ENCODE data around the gene AGTPBP1.
A peak's percentile ranks its signal among the peaks of the same experiment; 100 is the strongest.
"Not testable (repeated sequence)": the region's sequence is repeated elsewhere in the genome, so short reads cannot be mapped to it uniquely, and the experiment has no call there.

The AGTPBP1 gene

DNA sequence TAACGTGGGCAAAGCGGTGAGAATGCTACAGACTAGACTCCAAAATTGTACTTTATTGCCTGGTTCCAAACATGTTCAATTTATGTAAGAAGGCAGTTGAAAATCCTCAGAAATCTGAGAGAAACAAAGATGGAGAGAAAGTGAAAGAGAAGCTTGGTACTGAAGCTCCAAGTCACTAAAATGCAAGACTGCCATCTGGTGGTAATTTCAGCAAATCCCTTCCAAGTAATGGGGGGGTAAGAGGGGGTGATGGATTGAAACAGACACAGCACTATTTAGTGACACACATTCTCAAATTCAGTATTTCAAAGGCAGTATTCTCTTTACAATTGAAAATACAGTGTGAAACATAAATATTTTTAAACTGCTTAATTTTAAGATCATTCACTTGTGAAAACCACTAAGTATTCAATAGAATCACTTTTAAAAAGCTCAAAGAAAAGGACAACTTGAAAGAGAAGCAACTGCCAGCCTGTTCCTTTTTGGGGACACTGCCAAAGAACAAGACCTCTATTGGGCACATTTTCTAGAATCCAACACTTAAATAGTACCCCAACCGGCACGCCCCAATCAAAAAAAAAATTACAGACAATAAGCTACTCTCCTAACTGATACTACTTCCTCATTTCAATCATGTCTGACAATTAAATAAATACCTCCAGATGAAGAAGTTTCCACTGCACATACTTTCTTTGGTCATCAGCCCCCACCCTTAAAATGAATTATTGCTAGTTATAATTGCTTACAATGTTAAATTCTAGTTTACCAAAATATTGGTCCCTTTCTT lies 131.5 kb downstream of the AGTPBP1 start:
- peak; percentile 39 to 40 for DNase-seq
- H3K4me1 Mint-ChIP-seq, result peaks cover 8% of the 10 kb centered on the region
- no peaks in the 10 kb centered on the region for H3K9me3 Mint-ChIP-seq
- H3K4me3 Mint-ChIP-seq, result peak overlapping the region; percentile 53 to 64
- peak overlapping the region; percentile 69 to 80 for H3K27ac Mint-ChIP-seq
- no peaks in the 10 kb centered on the region for H3K27me3 Mint-ChIP-seq
- ATAC-seq, result peak; percentile 91

DNA sequence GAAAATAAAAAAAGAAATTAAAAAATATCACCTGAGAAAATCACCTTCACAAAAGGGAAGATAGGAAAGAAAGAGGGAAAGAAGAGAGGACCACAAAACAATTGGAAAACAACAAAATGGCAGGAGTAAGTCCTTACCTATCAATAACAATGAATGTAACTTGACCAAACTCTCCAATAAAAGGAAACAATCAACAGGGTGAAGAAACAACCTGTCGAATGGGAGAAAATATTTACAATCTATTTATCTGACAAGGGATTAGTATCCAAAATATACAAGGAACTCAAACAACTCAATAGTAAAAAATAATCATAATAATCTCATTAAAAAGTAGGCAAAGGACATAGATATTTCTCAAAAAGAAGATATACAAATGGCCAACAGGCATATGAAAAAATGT lies 135.8 kb downstream of the AGTPBP1 start:
- Mint-ChIP-seq H3K4me3 (no peak overlapping the region), H3K27me3 (no peaks in the 10 kb centered on the region), H3K9me3 (no peaks in the 10 kb centered on the region), H3K27ac (no peak overlapping the region), H3K4me1 (peaks cover 22% of the 10 kb centered on the region)
- ATAC-seq (no peak), DNase-seq (no peak)

DNA sequence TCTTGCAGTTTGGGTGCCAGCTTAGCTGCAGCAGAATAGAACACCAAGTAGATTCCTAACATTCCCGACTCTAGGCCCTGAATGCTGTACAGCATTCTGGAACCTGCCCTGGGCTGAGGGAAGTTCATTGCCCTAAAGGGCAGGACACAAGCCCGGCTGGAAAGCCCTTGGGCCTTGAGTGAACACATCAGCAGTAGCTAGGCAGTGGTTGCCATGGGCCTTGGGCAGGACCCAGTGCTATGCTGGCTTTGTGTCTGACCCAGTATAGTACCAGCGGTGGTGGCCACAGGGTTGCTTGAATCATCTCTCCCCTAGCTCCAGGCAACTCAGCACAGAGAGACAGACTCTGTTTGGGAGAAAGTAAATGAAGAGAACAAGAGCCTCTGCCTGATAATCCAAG lies 137.8 kb downstream of the AGTPBP1 start:
- Mint-ChIP-seq H3K4me1 (peaks cover 23% of the 10 kb centered on the region), H3K27ac (no peak overlapping the region), H3K4me3 (no peak overlapping the region), H3K27me3 (no peaks in the 10 kb centered on the region), H3K9me3 (no peaks in the 10 kb centered on the region)
- ATAC-seq, result no peak
- DNase-seq, result no peak

GRCh38 chr9:85602742-85603141 lies 139.0 kb downstream of the AGTPBP1 start:
- H3K4me3 Mint-ChIP-seq, result no peak overlapping the region
- no peak for DNase-seq
- H3K4me1 Mint-ChIP-seq, result peaks cover 23% of the 10 kb centered on the region
- H3K27ac Mint-ChIP-seq, result no peak overlapping the region
- no peaks in the 10 kb centered on the region for H3K9me3 Mint-ChIP-seq
- ATAC-seq, result no peak
- no peaks in the 10 kb centered on the region for H3K27me3 Mint-ChIP-seq

GRCh38 chr9:85600675-85601263 lies 141.0 kb downstream of the AGTPBP1 start:
- H3K9me3 Mint-ChIP-seq, result no peaks in the 10 kb centered on the region
- H3K27ac Mint-ChIP-seq, result peak overlapping the region in 1 of 2 donors; percentile 55
- H3K27me3 Mint-ChIP-seq, result no peaks in the 10 kb centered on the region
- H3K4me1 Mint-ChIP-seq, result peaks cover 23% of the 10 kb centered on the region
- ATAC-seq, result peak; percentile 94
- H3K4me3 Mint-ChIP-seq, result no peak overlapping the region
- peak in 1 of 2 donors; percentile 55 for DNase-seq

DNA sequence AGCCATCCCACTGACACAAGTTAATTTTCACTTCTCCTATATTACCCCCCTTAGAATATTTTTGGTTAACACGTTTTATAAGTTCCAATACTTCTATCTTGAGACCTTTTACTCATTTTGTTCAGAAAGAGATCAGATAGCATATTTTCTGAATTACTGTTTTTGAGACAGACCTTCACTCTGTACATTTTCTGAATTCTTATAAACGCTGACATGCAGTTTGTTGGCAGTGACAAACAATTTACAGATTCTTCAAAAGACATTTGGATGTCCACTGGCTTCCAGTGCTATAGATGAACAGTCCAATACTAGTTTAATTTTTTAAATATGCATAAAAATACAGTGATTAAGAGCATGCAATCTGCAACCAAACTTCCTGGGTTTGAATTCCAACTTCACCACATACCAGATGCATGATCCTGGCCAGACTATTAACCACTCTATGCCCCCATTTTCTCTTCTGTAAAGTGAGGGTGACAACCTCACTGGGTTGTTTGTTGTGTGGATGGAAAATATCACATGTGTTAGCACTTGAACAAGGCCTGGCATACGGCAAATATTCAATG lies 142.1 kb downstream of the AGTPBP1 start:
- DNase-seq, result no peak
- ATAC-seq, result no peak
- Mint-ChIP-seq H3K4me1 (peaks cover 23% of the 10 kb centered on the region), H3K27me3 (no peaks in the 10 kb centered on the region), H3K9me3 (no peaks in the 10 kb centered on the region), H3K27ac (no peak overlapping the region), H3K4me3 (no peak overlapping the region)

- Mint-ChIP-seq H3K4me1 (no peaks in the 10 kb centered on the region), H3K27me3 (no peaks in the 10 kb centered on the region), H3K9me3 (no peaks in the 10 kb centered on the region), H3K4me3 (no peak overlapping the region), H3K27ac (no peak overlapping the region)
- no peak for DNase-seq
- ATAC-seq, result no peak
These were observed 147.4 kb downstream of the AGTPBP1 start for GRCh38 chr9:85594316-85594715.

- Mint-ChIP-seq H3K27me3 (no peaks in the 10 kb centered on the region), H3K9me3 (no peaks in the 10 kb centered on the region), H3K4me3 (no peak overlapping the region), H3K4me1 (no peaks in the 10 kb centered on the region), H3K27ac (no peak overlapping the region)
- DNase-seq (no peak), ATAC-seq (no peak)
These were observed 155.1 kb downstream of the AGTPBP1 start for GRCh38 chr9:85586684-85587083.

DNA sequence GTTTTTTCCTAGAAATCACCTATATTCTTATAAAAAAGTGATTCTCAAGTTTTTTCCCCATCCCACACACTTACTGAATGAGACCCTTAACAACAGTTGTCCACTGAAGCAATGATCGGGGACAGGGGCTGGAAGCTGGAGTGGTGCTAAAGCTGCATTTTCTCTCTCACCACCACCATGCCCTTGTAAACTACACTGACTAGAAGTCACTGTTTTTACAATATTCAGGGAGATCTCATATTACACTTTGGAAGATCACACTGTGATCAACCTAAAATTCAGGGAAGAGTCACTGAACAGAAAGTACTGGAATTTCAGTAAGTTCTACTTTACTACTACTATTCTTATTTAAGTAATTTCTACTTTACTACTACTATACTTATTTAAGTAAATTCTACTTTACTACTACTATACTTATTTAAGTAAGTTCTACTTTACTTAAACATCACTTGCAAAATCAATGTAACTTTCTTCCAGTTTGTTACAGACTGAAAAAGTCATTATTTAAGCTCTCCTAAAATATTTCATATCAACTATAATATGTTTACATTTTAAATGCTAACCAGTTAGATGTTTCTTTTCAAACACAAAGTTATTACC lies 164.3 kb downstream of the AGTPBP1 start:
- no peak for ATAC-seq
- Mint-ChIP-seq H3K27ac (no peak overlapping the region), H3K4me3 (no peak overlapping the region), H3K27me3 (no peaks in the 10 kb centered on the region), H3K9me3 (no peaks in the 10 kb centered on the region), H3K4me1 (no peaks in the 10 kb centered on the region)
- no peak for DNase-seq

DNA sequence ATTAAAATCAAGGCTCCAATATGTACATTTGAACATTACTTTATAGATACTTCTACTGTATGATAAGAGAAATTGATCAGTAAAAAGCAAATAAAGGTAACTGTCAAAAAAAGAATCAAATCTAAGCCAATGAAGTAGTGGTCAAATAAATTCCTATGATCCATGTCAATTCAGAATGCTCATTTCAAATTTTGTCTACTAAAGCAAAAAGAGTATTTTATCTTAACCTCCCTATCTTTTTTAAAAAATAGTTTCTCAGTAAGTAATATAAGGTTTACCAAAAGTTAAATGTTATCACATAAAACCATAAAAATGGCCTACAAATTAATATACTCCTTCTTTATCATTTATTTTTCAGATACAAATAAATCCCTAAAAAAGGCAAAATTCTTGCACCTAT lies 165.9 kb downstream of the AGTPBP1 start:
- no peaks in the 10 kb centered on the region for H3K4me1 Mint-ChIP-seq
- no peak for ATAC-seq

DNA sequence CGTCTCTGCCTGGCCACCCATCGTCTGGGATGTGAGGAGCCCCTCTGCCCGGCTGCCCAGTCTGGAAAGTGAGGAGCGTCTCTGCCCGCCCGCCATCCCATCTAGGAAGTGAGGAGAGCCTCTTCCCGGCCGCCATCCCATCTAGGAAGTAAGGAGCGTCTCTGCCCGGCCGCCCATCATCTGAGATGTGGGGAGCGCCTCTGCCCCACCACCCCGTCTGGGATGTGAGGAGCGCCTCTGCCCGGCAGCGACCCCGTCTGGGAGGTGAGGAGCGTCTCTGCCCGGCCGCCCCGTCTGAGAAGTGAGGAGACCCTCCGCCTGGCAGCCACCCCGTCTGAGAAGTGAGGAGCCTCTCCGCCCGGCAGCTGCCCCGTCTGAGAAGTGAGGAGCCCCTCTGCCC lies 168.2 kb downstream of the AGTPBP1 start:
- H3K9me3 Mint-ChIP-seq, H3K4me3 Mint-ChIP-seq, ATAC-seq, DNase-seq, H3K27ac Mint-ChIP-seq, H3K27me3 Mint-ChIP-seq, H3K4me1 Mint-ChIP-seq: not testable (repeated sequence)

More for the DNA sequence above, 165.9 kb downstream of the AGTPBP1 start:
- DNase-seq, result no peak
- no peaks in the 10 kb centered on the region for H3K27me3 Mint-ChIP-seq
- H3K27ac Mint-ChIP-seq, result no peak overlapping the region
- H3K4me3 Mint-ChIP-seq, result no peak overlapping the region
- H3K9me3 Mint-ChIP-seq, result no peaks in the 10 kb centered on the region

DNA sequence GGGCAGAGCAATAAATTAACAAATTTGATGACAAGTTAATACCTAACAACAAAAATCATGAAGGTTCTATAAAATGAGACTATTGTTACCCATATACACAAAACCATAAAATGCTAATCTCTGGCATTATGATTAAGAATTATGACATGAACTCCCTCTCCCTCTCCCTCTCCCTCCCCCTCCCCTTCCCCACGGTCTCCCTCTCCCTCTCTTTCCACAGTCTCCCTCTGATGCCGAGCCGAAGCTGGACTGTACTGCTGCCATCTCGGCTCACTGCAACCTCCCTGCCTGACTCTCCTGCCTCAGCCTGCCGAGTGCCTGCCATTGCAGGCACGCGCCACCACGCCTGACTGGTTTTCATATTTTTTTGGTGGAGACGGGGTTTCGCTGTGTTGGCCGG lies 168.8 kb downstream of the AGTPBP1 start:
- H3K4me1 Mint-ChIP-seq, H3K27ac Mint-ChIP-seq, DNase-seq, H3K4me3 Mint-ChIP-seq, ATAC-seq, H3K27me3 Mint-ChIP-seq, H3K9me3 Mint-ChIP-seq: not testable (repeated sequence)

DNA sequence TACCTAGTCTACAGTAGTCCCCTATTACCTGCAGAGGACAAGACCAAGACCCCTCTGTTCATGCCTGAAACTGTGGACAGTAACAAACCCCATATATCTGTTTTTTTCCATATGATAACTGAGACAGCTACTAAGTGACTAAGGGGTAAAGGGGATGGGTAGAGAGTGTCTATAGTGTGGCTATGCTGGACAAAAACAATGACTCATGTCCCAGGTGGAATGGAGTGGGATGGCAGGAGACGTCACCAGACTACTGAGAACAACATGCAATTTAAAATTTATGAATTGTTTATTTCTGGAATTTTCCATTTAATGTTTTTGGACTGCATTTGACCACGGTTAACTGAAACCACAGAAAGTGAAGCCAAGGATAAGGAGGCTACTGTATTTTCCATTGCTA lies 171.8 kb downstream of the AGTPBP1 start:
- ATAC-seq (no peak), DNase-seq (no peak)
- no peaks in the 10 kb centered on the region for H3K9me3 Mint-ChIP-seq
- no peak overlapping the region for H3K4me3 Mint-ChIP-seq
- no peaks in the 10 kb centered on the region for H3K27me3 Mint-ChIP-seq
- H3K27ac Mint-ChIP-seq, result no peak overlapping the region
- no peaks in the 10 kb centered on the region for H3K4me1 Mint-ChIP-seq

GRCh38 chr9:85559526-85559925 lies 182.2 kb downstream of the AGTPBP1 start:
- H3K27ac Mint-ChIP-seq, result no peak overlapping the region
- H3K4me1 Mint-ChIP-seq, result peaks cover 5% of the 10 kb centered on the region
- no peak overlapping the region for H3K4me3 Mint-ChIP-seq
- ATAC-seq, result no peak
- H3K9me3 Mint-ChIP-seq, result no peaks in the 10 kb centered on the region
- no peaks in the 10 kb centered on the region for H3K27me3 Mint-ChIP-seq
- no peak for DNase-seq

DNA sequence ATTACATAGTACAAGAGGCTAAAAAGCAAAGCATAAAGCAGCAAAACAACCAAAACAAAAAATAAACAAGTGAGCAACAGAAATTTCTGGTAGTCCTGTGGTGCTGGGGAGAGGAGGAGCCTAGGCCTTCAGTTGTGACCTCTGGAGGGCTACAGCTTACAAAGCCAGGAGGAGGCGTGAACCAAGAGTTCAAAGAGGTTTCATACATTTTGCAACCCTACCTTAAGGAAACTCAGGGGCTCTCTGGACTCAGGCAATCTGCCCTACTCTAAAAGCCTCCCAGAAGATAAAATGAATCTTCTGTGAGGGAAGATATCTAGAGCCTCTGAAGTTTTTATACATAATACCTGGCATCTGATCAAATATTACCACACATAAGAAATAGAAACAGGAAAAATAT lies 187.4 kb downstream of the AGTPBP1 start:
- H3K9me3 Mint-ChIP-seq, result no peaks in the 10 kb centered on the region
- no peak overlapping the region for H3K4me3 Mint-ChIP-seq
- no peaks in the 10 kb centered on the region for H3K27me3 Mint-ChIP-seq
- no peak overlapping the region for H3K27ac Mint-ChIP-seq
- ATAC-seq, result no peak
- H3K4me1 Mint-ChIP-seq, result peaks cover 12% of the 10 kb centered on the region
- DNase-seq, result no peak

DNA sequence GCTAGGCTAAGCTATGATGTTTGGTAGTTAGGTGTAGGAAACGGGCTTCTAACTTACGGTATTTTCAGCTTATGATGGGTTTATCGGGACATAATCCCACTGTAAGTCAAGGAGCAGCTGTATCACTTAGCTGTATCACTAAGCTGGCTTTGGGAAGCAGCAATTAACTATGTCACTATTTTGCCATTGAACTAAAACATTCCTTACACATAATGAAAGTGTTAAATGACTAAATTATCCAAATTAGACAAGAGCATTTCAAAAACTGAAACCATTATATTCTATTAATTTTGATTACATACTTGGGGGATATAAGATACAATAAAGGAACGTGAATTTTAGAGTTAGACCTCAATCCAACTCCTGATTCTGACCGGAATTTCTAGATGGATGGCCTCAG lies 188.3 kb downstream of the AGTPBP1 start:
- Mint-ChIP-seq H3K27ac (no peak overlapping the region), H3K9me3 (no peaks in the 10 kb centered on the region), H3K27me3 (no peaks in the 10 kb centered on the region), H3K4me3 (no peak overlapping the region), H3K4me1 (peaks cover 12% of the 10 kb centered on the region)
- ATAC-seq, result no peak
- DNase-seq, result no peak

Data from stimulated activated naive CD8-positive, alpha-beta T cell treated with anti-CD3 and anti-CD28 coated beads, Interleukin-15, amount 100 ng/mL, for 72 hours (primary cell).